ENCODE data around the gene TLR9. TPM values are rescaled to one million over a fixed set of nuclear protein-coding genes. Genes with fewer than 3 reads are reported as not detected.

Gene TLR9
- total RNA-seq, 3 donors from 2014 or later, result 0.29 TPM; not detected in 2

GRCh38 chr3:52202384-52203077 lies 22.9 kb downstream of the TLR9 start:
- H3K36me3 ChIP-seq, result no peaks in the 10 kb centered on the region
- peaks cover 1 to 3% of the 10 kb centered on the region in 2 donors for H3K4me1 ChIP-seq

DNA sequence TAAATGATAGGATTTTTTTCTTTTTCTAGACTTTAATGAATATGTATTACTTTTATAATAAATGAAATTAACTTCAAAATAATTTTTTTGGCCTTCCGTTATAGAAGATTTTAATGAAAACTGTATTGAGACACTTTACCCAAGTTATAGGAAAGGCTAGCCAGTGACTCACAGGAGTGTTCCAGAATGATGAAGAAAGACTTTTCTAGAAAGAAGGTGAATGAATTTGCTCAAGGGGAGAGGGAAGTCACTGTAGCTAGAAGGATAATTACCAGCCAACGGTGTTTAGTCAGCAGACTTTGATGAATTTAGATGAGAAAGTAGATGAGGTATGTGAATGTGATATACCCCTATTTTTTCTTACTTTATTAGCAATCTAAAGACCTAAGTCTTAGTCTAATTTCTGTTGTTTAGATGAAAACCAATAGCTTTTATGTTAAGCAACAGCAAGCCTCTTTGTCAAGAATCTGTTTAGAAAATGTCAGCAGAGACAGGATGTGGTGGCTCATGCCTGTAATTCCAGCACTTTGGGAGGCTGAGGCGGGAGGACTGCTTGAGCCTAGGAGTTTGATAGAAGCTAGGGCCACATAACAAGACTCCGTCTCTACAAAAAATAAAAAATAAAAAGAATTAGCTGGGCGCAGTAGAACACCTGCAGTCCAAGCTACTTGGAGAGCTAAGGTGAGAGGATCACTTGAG lies 24.3 kb downstream of the TLR9 start:
- TF ChIP-seq POLR2A (IDR thresholded peaks at IDR 0.05), result no peak
- TF ChIP-seq CTCF (IDR thresholded peaks at IDR 0.05), result no peak
- TF ChIP-seq POLR2AphosphoS5 (IDR thresholded peaks at IDR 0.05), result no peak
- Histone ChIP-seq H3K9me3 (no peaks in the 10 kb centered on the region), H3K36me3 (no peaks in the 10 kb centered on the region), H3K4me3 (no peak overlapping the region), H3K4me1 (peaks cover 5 to 15% of the 10 kb centered on the region in 2 donors), H3K27ac (no peak overlapping the region), H3K27me3 (no peaks in the 10 kb centered on the region)
- DNase-seq (ENCODE audit: low spot score in 2 of 2), result no peak
- intact Hi-C loops (cut with DNase I; ENCODE audit: low total_unique reads), result no loop called here

More at GRCh38 chr3:52202384-52203077, 22.9 kb downstream of the TLR9 start:
- no peaks in the 10 kb centered on the region for H3K9me3 ChIP-seq
- TF ChIP-seq POLR2AphosphoS5 (IDR thresholded peaks at IDR 0.05) (no peak), POLR2A (IDR thresholded peaks at IDR 0.05) (no peak), CTCF (IDR thresholded peaks at IDR 0.05) (no peak)
- no peak overlapping the region for H3K27ac ChIP-seq
- H3K4me3 ChIP-seq, result no peak overlapping the region
- DNase-seq (ENCODE audit: low spot score in 2 of 2), result no peak
- H3K27me3 ChIP-seq, result no peaks in the 10 kb centered on the region
- intact Hi-C loops (cut with DNase I; ENCODE audit: low total_unique reads), result no loop called here

- TF ChIP-seq CTCF (IDR thresholded peaks at IDR 0.05) (no peak), POLR2AphosphoS5 (IDR thresholded peaks at IDR 0.05) (no peak), POLR2A (IDR thresholded peaks at IDR 0.05) (no peak)
- Histone ChIP-seq H3K36me3 (no peaks in the 10 kb centered on the region), H3K27ac (peak overlapping the region; percentile 84 to 87), H3K9me3 (no peaks in the 10 kb centered on the region), H3K4me1 (peaks cover 5 to 15% of the 10 kb centered on the region in 2 donors), H3K4me3 (peak overlapping the region; percentile 74 to 78 (median 77)), H3K27me3 (no peaks in the 10 kb centered on the region)
- intact Hi-C loops (cut with DNase I; ENCODE audit: low total_unique reads), result no loop called here
- no peak for DNase-seq (ENCODE audit: low spot score in 2 of 2)
These were observed 26.5 kb downstream of the TLR9 start for GRCh38 chr3:52198643-52199608.

DNA sequence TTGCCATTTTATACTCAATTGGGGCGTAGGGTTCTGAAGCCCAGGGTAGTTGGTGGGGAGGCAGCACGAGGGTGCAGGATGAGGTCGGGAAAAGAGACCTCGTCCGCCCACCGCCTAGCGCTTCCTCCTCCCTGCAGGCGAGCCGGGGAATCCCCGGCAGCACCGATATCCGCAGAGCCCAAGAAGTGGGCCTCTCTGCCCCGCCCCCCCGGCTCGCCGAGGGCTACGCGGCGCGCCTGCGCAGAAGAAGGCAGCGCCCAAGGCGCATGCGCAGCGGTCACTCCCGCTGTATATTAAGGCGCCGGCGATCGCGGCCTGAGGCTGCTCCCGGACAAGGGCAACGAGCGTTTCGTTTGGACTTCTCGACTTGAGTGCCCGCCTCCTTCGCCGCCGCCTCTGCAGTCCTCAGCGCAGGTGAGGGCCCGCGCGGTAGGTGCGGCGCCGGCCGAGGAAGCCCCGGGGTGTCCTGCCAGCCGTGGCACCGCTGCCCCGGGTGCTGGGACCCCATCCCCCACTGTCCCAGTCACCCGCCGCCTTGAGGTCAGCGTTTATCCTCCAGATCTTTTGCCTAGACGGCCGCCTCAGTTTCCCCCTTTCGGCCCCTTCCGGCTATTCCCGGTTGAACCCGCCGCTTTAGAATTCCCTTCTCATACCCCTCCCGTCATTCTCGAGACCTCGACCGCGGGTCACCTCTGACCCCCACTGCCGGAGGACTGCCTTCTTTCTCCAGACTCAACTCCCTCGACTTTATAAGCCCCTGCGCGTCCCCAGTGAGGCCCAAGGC lies 27.4 kb downstream of the TLR9 start, which contains the start of gene ALAS1:
TSS of gene ALAS1 (plus strand) at position 319 of the 784 bp plus-strand sequence. CDS start 1,082 bp downstream, outside the sequence.
- H3K27ac ChIP-seq, result peak within 1 kb of the TSS; percentile 84 to 87
- H3K4me3 ChIP-seq, result peak within 1 kb of the TSS; percentile 74 to 78 (median 77)
- DNase-seq (ENCODE audit: low spot score in 2 of 2), result peak; percentile 83 to 85
- intact Hi-C loops (cut with DNase I; ENCODE audit: low total_unique reads), result no loop called here
- TF ChIP-seq POLR2AphosphoS5 (IDR thresholded peaks at IDR 0.05) (peak in 2 of 3 donors; percentile 55 to 70), CTCF (IDR thresholded peaks at IDR 0.05) (no peak), POLR2A (IDR thresholded peaks at IDR 0.05) (peak; percentile 69)
- H3K4me1 ChIP-seq, result peaks cover 5 to 15% of the 10 kb centered on the region in 2 donors
- H3K9me3 ChIP-seq, result no peaks in the 10 kb centered on the region
- H3K36me3 ChIP-seq, result no peaks in the 10 kb centered on the region
- H3K27me3 ChIP-seq, result no peaks in the 10 kb centered on the region
